GM19395 (cell line): ENCODE measurements around the gene TOPBP1.
"Not testable (repeated sequence)": the region's sequence is repeated elsewhere in the genome, so short reads cannot be mapped to it uniquely, and the experiment has no call there.

ENCODE experiments used
- ATAC-seq: cut with Tn5 transposase; IDR thresholded peaks from one replicate; pipeline ENCODE4 v1.9.1; 2021; ENCODE audit warnings: mild to moderate bottlenecking, moderate library complexity; ENCODE audit not compliant: unreplicated experiment

Gene TOPBP1

GRCh38 chr3:133661454-133662277, at the start of gene TOPBP1:
TSS of gene TOPBP1 (minus strand) at chr3:133661941. CDS start at chr3:133661127, 814 bp downstream.
- peak; percentile 91 for ATAC-seq

GRCh38 chr3:133711013-133711412, 49.3 kb upstream of the TOPBP1 start:
- no peak for ATAC-seq

- no peak for ATAC-seq
Observed at GRCh38 chr3:133709139-133709750, 47.5 kb upstream of the TOPBP1 start.

- ATAC-seq = no peak
Observed at GRCh38 chr3:133706033-133706432, 44.3 kb upstream of the TOPBP1 start.

- no peak for ATAC-seq
Observed at GRCh38 chr3:133703915-133704314, 42.2 kb upstream of the TOPBP1 start.

- no peak for ATAC-seq
Observed at GRCh38 chr3:133701435-133702358, 40.0 kb upstream of the TOPBP1 start.

- no peak for ATAC-seq
Observed at GRCh38 chr3:133700351-133700750, 38.6 kb upstream of the TOPBP1 start.

GRCh38 chr3:133699903-133700302, 38.2 kb upstream of the TOPBP1 start:
- no peak for ATAC-seq

GRCh38 chr3:133699467-133699866, 37.7 kb upstream of the TOPBP1 start:
- ATAC-seq = no peak

- ATAC-seq = no peak
Observed at GRCh38 chr3:133697960-133698359, 36.2 kb upstream of the TOPBP1 start.

- ATAC-seq = no peak
Observed at GRCh38 chr3:133695560-133696171, 33.9 kb upstream of the TOPBP1 start.

- ATAC-seq = no peak
Observed at GRCh38 chr3:133694288-133695268, 32.8 kb upstream of the TOPBP1 start.

GRCh38 chr3:133693821-133694220, 32.1 kb upstream of the TOPBP1 start:
- no peak for ATAC-seq

- ATAC-seq = no peak
Observed at GRCh38 chr3:133692759-133693158, 31.0 kb upstream of the TOPBP1 start.

- ATAC-seq = no peak
Observed at GRCh38 chr3:133691273-133692107, 29.7 kb upstream of the TOPBP1 start.

GRCh38 chr3:133677993-133678392, 16.3 kb upstream of the TOPBP1 start:
- not testable (repeated sequence) for ATAC-seq

GRCh38 chr3:133676336-133677118, 14.8 kb upstream of the TOPBP1 start:
- ATAC-seq = no peak
